Fibroblast of lung (primary cell): Measurements from ENCODE around the gene EBLN2. TPM values are rescaled to one million over a fixed set of nuclear protein-coding genes. Genes with fewer than 3 reads are reported as not detected.
A peak's percentile ranks its signal among the peaks of the same experiment; 100 is the strongest.

ENCODE experiments used
- DNase-seq, 2 donors: peaks; one replicate each; pipeline versions ENCODE4 v3.0.0 to v3.0.0-alpha.2; 2010; ENCODE audit warnings: low read depth in 2 of 2
- H2AFZ ChIP-seq: 2 replicates; pipeline ENCODE4 v1.5.1; 2012; ENCODE audit warnings: low read length, control low read depth, inconsistent platforms
- H3K27ac ChIP-seq: 2 replicates; pipeline ENCODE4 v1.5.1; 2011; ENCODE audit warnings: low read length, control low read depth; ENCODE audit not compliant: insufficient read depth
- H3K27me3 ChIP-seq: 2 replicates; pipeline ENCODE4 v1.5.1; 2011; ENCODE audit warnings: mild to moderate bottlenecking, low read length; ENCODE audit not compliant: control insufficient read depth, insufficient read depth
- H3K36me3 ChIP-seq: 2 replicates; pipeline ENCODE4 v1.5.1; 2011; ENCODE audit warnings: low read length; ENCODE audit not compliant: control insufficient read depth, insufficient read depth
- H3K4me1 ChIP-seq: 2 replicates; pipeline ENCODE4 v1.5.1; 2011; ENCODE audit warnings: low read length; ENCODE audit not compliant: control insufficient read depth, insufficient read depth; ENCODE audit errors: extremely low read depth
- H3K4me2 ChIP-seq: 2 replicates; pipeline ENCODE4 v1.5.1; 2011; ENCODE audit warnings: low read length, control low read depth; ENCODE audit not compliant: insufficient read depth; ENCODE audit errors: extremely low read depth
- H3K4me3 ChIP-seq, 4 experiments: fragments of 200-600 bp in 1 of 4; sonication (generic) in 1 of 4; replicated peaks in 1 of 4; 2 replicates each; pipeline ENCODE4 v1.5.1; 2011 to 2016; ENCODE audit warnings: low read length in 4 of 4, low read depth in 3 of 4, mild to moderate bottlenecking in 3 of 4, control low read depth in 2 of 4, inconsistent platforms in 1 of 4, mixed read lengths in 1 of 4; ENCODE audit not compliant: insufficient read depth in 1 of 4; ENCODE audit errors: control extremely low read depth in 1 of 4
- H3K79me2 ChIP-seq: 2 replicates; pipeline ENCODE4 v1.5.1; 2012; ENCODE audit warnings: mild to moderate bottlenecking, low read length, inconsistent platforms; ENCODE audit not compliant: control insufficient read depth, insufficient read depth
- H3K9ac ChIP-seq: 2 replicates; pipeline ENCODE4 v1.5.1; 2011; ENCODE audit warnings: mild to moderate bottlenecking, low read length, control low read depth; ENCODE audit not compliant: insufficient read depth
- H3K9me3 ChIP-seq: 2 replicates; pipeline ENCODE4 v1.5.1; 2012; ENCODE audit warnings: low read depth, low read length; ENCODE audit not compliant: control insufficient read depth, insufficient read depth
- H4K20me1 ChIP-seq: 2 replicates; pipeline ENCODE4 v1.5.1; 2011; ENCODE audit warnings: low read length; ENCODE audit not compliant: control insufficient read depth, insufficient read depth; ENCODE audit errors: extremely low read depth
- EZH2 ChIP-seq: IDR thresholded peaks from 2 replicates; pipeline ENCODE4 v1.5.1; 2012; ENCODE audit warnings: low read length, control low read depth, mild to moderate bottlenecking; ENCODE audit errors: missing control alignments
- polyA plus RNA-seq, 2 donors: library from polyadenylated mRNA; depleted of rRNA in 1 of 2; stranded (reverse) in 1 of 2; unstranded in 1 of 2; fragments of >200 nt; gene quantifications; 2 replicates each; pipeline ENCODE4 v1.2.1, GENCODE V29; 2011 to 2012; ENCODE audit warnings: missing spikeins in 1 of 2
- total RNA-seq: library from RNA; depleted of rRNA; stranded (reverse); fragments of >200 nt; gene quantifications from 2 replicates; pipeline ENCODE4 v1.2.1, GENCODE V29; 2014
- TF ChIP-seq, protein P1 (sequence below), 2 donors: IDR thresholded peaks in 1 of 2; conservative IDR thresholded peaks in 1 of 2; 1 replicate in 1 of 2; 2 replicates in 1 of 2; pipeline ENCODE4 v1.5.1; 2011 to 2012; ENCODE audit warnings: low read length in 2 of 2, control low read depth in 1 of 2, inconsistent platforms in 1 of 2, low read depth in 1 of 2, mild to moderate bottlenecking in 1 of 2

Gene EBLN2
- total and polyA plus RNA-seq, 2 donors (not counting 1 experiment from before 2014, with no cell fraction given) = 0.87 to 3.0 TPM

DNA sequence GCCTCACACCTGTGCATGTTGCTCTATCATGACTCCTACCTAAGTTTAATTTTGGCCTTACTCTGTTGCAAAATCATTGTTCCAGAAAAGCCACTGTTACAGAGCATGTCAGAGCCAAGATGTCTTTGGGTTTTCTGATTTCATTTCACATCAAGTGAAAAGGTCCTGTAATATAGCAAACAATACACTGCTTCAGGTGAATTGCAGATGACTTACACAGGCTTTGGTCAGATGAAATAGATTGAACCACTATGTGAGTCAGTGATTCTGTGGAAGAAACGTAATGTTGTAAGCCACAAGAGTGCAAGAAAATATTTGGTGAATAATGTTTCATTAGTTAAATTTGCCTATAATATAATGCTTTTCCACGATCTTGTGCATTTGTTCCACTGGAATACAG lies 22.7 kb downstream of the EBLN2 start:
- H3K9ac ChIP-seq = no peak overlapping the region
- no peak overlapping the region for H3K27ac ChIP-seq
- H3K4me1 ChIP-seq = no peaks in the 10 kb centered on the region
- no peaks in the 10 kb centered on the region for H3K79me2 ChIP-seq
- no peak for TF ChIP-seq EZH2
- TF ChIP-seq, protein P1, sequence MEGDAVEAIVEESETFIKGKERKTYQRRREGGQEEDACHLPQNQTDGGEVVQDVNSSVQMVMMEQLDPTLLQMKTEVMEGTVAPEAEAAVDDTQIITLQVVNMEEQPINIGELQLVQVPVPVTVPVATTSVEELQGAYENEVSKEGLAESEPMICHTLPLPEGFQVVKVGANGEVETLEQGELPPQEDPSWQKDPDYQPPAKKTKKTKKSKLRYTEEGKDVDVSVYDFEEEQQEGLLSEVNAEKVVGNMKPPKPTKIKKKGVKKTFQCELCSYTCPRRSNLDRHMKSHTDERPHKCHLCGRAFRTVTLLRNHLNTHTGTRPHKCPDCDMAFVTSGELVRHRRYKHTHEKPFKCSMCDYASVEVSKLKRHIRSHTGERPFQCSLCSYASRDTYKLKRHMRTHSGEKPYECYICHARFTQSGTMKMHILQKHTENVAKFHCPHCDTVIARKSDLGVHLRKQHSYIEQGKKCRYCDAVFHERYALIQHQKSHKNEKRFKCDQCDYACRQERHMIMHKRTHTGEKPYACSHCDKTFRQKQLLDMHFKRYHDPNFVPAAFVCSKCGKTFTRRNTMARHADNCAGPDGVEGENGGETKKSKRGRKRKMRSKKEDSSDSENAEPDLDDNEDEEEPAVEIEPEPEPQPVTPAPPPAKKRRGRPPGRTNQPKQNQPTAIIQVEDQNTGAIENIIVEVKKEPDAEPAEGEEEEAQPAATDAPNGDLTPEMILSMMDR (conservative IDR thresholded peaks at IDR 0.05 in 1 of 2, IDR thresholded peaks at IDR 0.05 in 1 of 2; ENCODE audit: low read depth in 1 of 2, low read length in 2 of 2) = no peak
- DNase-seq = no peak
- H3K27me3 ChIP-seq = no peaks in the 10 kb centered on the region
- H3K9me3 ChIP-seq = no peaks in the 10 kb centered on the region
- H2AFZ ChIP-seq = no peak overlapping the region
- no peaks in the 10 kb centered on the region for H4K20me1 ChIP-seq
- H3K4me2 ChIP-seq = no peak overlapping the region
- no peaks in the 10 kb centered on the region for H3K36me3 ChIP-seq
- no peak overlapping the region for H3K4me3 ChIP-seq

DNA sequence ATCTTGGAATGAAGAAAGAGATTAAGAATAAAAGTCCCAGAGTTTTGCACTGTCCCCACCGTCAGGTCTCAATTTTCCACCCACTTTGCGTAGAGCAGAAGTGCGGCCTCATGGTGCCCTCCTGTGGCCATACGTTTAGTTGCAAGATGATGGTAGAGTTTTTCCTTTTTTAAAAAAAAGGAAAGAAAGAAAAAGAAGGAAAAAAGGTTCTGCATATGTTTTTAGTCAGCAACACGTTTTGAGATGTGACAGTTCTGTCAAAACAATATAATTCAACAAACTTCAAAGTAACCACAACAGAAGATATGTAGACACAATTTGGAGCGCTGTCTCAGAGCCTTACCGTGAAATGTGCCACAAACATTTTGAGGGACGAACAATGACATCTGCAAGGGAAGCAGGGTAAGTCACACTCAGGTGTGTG lies 24.6 kb downstream of the EBLN2 start:
- Histone ChIP-seq H2AFZ (no peak overlapping the region), H3K27me3 (no peaks in the 10 kb centered on the region), H3K4me2 (peak overlapping the region; percentile 72), H3K4me3 (peak overlapping the region in 1 of 4 experiments; percentile 27), H4K20me1 (no peaks in the 10 kb centered on the region), H3K4me1 (no peaks in the 10 kb centered on the region), H3K9ac (no peak overlapping the region), H3K79me2 (no peaks in the 10 kb centered on the region), H3K36me3 (no peaks in the 10 kb centered on the region), H3K9me3 (no peaks in the 10 kb centered on the region), H3K27ac (no peak overlapping the region)
- peak in 1 of 2 donors; percentile 69 for DNase-seq
- TF ChIP-seq, protein P1 (conservative IDR thresholded peaks at IDR 0.05 in 1 of 2, IDR thresholded peaks at IDR 0.05 in 1 of 2; ENCODE audit: low read depth in 1 of 2, low read length in 2 of 2) = peak; percentile 68 to 70
- TF ChIP-seq EZH2 = no peak

DNA sequence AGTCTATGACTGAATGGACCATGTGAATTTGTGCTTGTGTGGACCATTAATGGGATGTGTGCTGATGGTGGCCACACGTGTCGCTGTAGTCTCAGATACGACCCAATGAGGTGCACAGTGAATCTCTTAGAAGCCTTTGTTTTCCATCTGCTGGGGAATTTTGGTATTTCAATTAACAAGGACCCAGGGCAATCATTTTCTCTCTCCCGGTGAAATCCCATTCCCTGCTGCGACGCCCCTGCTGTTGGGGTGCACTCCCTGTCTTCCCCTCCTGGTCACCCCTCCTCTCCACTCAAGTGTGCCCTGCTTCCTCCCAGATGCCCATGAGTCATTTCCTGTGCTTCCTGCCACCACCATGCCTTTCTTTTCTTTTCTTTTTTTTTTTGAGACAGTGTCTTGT lies 32.7 kb downstream of the EBLN2 start:
- H3K9me3 ChIP-seq = no peaks in the 10 kb centered on the region
- no peak overlapping the region for H2AFZ ChIP-seq
- peak in 1 of 2 donors; percentile 23 for DNase-seq
- no peak for TF ChIP-seq EZH2
- TF ChIP-seq, protein P1 (conservative IDR thresholded peaks at IDR 0.05 in 1 of 2, IDR thresholded peaks at IDR 0.05 in 1 of 2; ENCODE audit: low read depth in 1 of 2, low read length in 2 of 2) = no peak
- H3K79me2 ChIP-seq = no peaks in the 10 kb centered on the region
- no peak overlapping the region for H3K4me2 ChIP-seq
- no peaks in the 10 kb centered on the region for H3K27me3 ChIP-seq
- no peak overlapping the region for H3K9ac ChIP-seq
- H3K4me3 ChIP-seq = no peak overlapping the region
- no peaks in the 10 kb centered on the region for H4K20me1 ChIP-seq
- no peaks in the 10 kb centered on the region for H3K4me1 ChIP-seq
- no peak overlapping the region for H3K27ac ChIP-seq
- no peaks in the 10 kb centered on the region for H3K36me3 ChIP-seq
